ENCODE measurements around the gene UCMA. TPM values are rescaled to one million over a fixed set of nuclear protein-coding genes. Genes with fewer than 3 reads are reported as not detected.

UCMA gene, protein sequence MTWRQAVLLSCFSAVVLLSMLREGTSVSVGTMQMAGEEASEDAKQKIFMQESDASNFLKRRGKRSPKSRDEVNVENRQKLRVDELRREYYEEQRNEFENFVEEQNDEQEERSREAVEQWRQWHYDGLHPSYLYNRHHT
- not detected for total RNA-seq

DNA sequence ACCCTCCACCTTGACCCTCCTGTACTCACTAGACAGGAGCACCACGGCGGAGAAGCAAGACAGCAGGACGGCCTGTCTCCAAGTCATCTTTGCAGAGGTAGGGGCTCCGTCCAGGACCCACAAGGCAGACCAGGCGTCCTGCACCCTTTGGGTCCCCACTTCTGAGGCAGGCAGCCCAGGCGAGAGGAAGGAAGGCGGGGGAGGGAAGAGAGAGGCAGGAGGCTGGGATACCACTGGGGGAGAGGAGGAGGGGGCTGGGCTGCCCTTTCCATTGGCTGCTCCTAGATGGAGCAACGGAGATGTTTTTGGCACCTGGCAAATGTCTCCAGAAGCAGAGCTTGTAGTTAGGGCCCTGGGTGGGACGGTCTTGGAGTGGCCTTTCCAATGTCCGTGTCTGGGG lies at the start of gene UCMA:
TSS of gene UCMA (minus strand) at position 203 of the 400 bp plus-strand sequence. CDS start at position 87, 116 bp downstream.

Small RNA genes lying within 50 kb of the gene (small RNA-seq; reads per million reads assigned to genes)
- gene RNU6-6P (ENCODE audit: low replicate concordance), result not detected

Other genes with a start within 250 kb of the UCMA start
- gene CCDC3, start 232.7 kb downstream of the UCMA start, total RNA-seq, result 9.2 TPM
- gene OPTN, start 134.2 kb downstream of the UCMA start, total RNA-seq, result 34.4 TPM
- 4.8 TPM for gene MCM10, start 72.8 kb downstream of the UCMA start, total RNA-seq
- gene PHYH, start 65.7 kb upstream of the UCMA start, total RNA-seq, result 30.4 TPM
- gene SEPHS1, start 113.9 kb upstream of the UCMA start, total RNA-seq, result 70.1 TPM